ENCODE data around the gene GRB10.

DNA sequence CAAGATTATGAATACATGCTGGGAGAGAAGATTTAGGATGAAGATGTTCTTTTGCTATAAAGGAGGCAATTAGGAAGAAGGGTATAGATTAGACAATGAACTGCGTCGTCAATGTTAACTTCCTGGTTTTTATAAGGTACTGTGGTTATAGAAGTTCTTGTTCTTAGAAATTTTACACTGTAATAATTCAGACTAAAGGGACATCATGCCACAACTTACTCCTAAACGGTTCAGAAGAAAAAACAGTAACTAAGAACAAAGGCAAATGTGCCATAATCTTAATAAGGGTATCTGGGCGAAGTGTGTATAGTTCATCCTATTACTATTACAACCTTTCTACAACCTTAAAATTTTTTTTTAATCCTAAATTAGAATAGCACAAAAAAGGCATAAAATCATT lies 186.2 kb downstream of the GRB10 start:
- TF ChIP-seq, protein P1, sequence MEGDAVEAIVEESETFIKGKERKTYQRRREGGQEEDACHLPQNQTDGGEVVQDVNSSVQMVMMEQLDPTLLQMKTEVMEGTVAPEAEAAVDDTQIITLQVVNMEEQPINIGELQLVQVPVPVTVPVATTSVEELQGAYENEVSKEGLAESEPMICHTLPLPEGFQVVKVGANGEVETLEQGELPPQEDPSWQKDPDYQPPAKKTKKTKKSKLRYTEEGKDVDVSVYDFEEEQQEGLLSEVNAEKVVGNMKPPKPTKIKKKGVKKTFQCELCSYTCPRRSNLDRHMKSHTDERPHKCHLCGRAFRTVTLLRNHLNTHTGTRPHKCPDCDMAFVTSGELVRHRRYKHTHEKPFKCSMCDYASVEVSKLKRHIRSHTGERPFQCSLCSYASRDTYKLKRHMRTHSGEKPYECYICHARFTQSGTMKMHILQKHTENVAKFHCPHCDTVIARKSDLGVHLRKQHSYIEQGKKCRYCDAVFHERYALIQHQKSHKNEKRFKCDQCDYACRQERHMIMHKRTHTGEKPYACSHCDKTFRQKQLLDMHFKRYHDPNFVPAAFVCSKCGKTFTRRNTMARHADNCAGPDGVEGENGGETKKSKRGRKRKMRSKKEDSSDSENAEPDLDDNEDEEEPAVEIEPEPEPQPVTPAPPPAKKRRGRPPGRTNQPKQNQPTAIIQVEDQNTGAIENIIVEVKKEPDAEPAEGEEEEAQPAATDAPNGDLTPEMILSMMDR (IDR thresholded peaks at IDR 0.05) = no peak
- TF ChIP-seq, protein P2, sequence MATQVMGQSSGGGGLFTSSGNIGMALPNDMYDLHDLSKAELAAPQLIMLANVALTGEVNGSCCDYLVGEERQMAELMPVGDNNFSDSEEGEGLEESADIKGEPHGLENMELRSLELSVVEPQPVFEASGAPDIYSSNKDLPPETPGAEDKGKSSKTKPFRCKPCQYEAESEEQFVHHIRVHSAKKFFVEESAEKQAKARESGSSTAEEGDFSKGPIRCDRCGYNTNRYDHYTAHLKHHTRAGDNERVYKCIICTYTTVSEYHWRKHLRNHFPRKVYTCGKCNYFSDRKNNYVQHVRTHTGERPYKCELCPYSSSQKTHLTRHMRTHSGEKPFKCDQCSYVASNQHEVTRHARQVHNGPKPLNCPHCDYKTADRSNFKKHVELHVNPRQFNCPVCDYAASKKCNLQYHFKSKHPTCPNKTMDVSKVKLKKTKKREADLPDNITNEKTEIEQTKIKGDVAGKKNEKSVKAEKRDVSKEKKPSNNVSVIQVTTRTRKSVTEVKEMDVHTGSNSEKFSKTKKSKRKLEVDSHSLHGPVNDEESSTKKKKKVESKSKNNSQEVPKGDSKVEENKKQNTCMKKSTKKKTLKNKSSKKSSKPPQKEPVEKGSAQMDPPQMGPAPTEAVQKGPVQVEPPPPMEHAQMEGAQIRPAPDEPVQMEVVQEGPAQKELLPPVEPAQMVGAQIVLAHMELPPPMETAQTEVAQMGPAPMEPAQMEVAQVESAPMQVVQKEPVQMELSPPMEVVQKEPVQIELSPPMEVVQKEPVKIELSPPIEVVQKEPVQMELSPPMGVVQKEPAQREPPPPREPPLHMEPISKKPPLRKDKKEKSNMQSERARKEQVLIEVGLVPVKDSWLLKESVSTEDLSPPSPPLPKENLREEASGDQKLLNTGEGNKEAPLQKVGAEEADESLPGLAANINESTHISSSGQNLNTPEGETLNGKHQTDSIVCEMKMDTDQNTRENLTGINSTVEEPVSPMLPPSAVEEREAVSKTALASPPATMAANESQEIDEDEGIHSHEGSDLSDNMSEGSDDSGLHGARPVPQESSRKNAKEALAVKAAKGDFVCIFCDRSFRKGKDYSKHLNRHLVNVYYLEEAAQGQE (IDR thresholded peaks at IDR 0.05; ENCODE audit: insufficient read depth in 1 of 2, low read depth in 2 of 2, low read length in 1 of 2) = no peak
- no peak for TF ChIP-seq POLR2AphosphoS5 (IDR thresholded peaks at IDR 0.05; ENCODE audit: low read depth, low read length)
